Measurements from ENCODE around the gene RTF1. TPM values are rescaled to one million over a fixed set of nuclear protein-coding genes. Genes with fewer than 3 reads are reported as not detected.
"Not testable (repeated sequence)": the region's sequence is repeated elsewhere in the genome, so short reads cannot be mapped to it uniquely, and the experiment has no call there.

Gene RTF1
- total RNA-seq, 1 donor from 2014 or later, result 23.5 TPM

- peak overlapping the region; percentile 74 for H3K4me3 ChIP-seq (ENCODE audit: low read depth, low read length)
- TF ChIP-seq CTCF (conservative IDR thresholded peaks at IDR 0.05; ENCODE audit: low read depth, low read length), result no peak
- DNase-seq (ENCODE audit: low read depth), result no peak
Measured at GRCh38 chr15:41417418-41418195, 712 bp downstream of the RTF1 start.

GRCh38 chr15:41423979-41424659 is 7.2 kb downstream of the RTF1 start:
- TF ChIP-seq CTCF (conservative IDR thresholded peaks at IDR 0.05; ENCODE audit: low read depth, low read length), result no peak
- H3K4me3 ChIP-seq (ENCODE audit: low read depth, low read length), result no peak overlapping the region
- DNase-seq (ENCODE audit: low read depth), result no peak

- no peak for TF ChIP-seq CTCF (conservative IDR thresholded peaks at IDR 0.05; ENCODE audit: low read depth, low read length)
- H3K4me3 ChIP-seq (ENCODE audit: low read depth, low read length), result no peak overlapping the region
- no peak for DNase-seq (ENCODE audit: low read depth)
Measured at GRCh38 chr15:41424809-41425208, 7.9 kb downstream of the RTF1 start.

GRCh38 chr15:41425907-41426306 is 9.0 kb downstream of the RTF1 start:
- not testable (repeated sequence) for H3K4me3 ChIP-seq (ENCODE audit: low read depth, low read length); DNase-seq (ENCODE audit: low read depth)

GRCh38 chr15:41429003-41429890 is 12.4 kb downstream of the RTF1 start:
- no peak for TF ChIP-seq CTCF (conservative IDR thresholded peaks at IDR 0.05; ENCODE audit: low read depth, low read length)
- DNase-seq (ENCODE audit: low read depth), result no peak
- no peak overlapping the region for H3K4me3 ChIP-seq (ENCODE audit: low read depth, low read length)

- TF ChIP-seq CTCF (conservative IDR thresholded peaks at IDR 0.05; ENCODE audit: low read depth, low read length), result no peak
- no peak for DNase-seq (ENCODE audit: low read depth)
- no peak overlapping the region for H3K4me3 ChIP-seq (ENCODE audit: low read depth, low read length)
Measured at GRCh38 chr15:41435037-41435786, 18.3 kb downstream of the RTF1 start.

Data from epithelial cell of proximal tubule (primary cell).